ENCODE data around the gene GRHPR.

Gene GRHPR

GRCh38 chr9:37412431-37413151 is 9.9 kb upstream of the GRHPR start:
- Histone ChIP-seq H3K9me3 (ENCODE audit: control insufficient read depth in 2 of 2, low read length in 2 of 2) (no peaks in the 10 kb centered on the region), H3K4me1 (ENCODE audit: control insufficient read depth, insufficient read depth, low read length) (peaks cover 10% of the 10 kb centered on the region), H3K27ac (ENCODE audit: low read length) (no peak overlapping the region), H3K36me3 (ENCODE audit: control insufficient read depth in 2 of 2, insufficient read depth in 2 of 2, low read length in 2 of 2) (no peaks in the 10 kb centered on the region), H3K4me3 (ENCODE audit: low read length in 2 of 2) (no peak overlapping the region), H3K27me3 (ENCODE audit: control insufficient read depth in 1 of 2, insufficient read depth in 2 of 2, low read length in 2 of 2) (no peaks in the 10 kb centered on the region), H3K9ac (ENCODE audit: low read length in 2 of 2) (no peak overlapping the region)

GRCh38 chr9:37413311-37413710 is 9.2 kb upstream of the GRHPR start:
- Histone ChIP-seq H3K36me3 (ENCODE audit: control insufficient read depth in 2 of 2, insufficient read depth in 2 of 2, low read length in 2 of 2) (no peaks in the 10 kb centered on the region), H3K4me3 (ENCODE audit: low read length in 2 of 2) (no peak overlapping the region), H3K4me1 (ENCODE audit: control insufficient read depth, insufficient read depth, low read length) (peaks cover 10% of the 10 kb centered on the region), H3K27ac (ENCODE audit: low read length) (no peak overlapping the region), H3K27me3 (ENCODE audit: control insufficient read depth in 1 of 2, insufficient read depth in 2 of 2, low read length in 2 of 2) (no peaks in the 10 kb centered on the region), H3K9ac (ENCODE audit: low read length in 2 of 2) (no peak overlapping the region), H3K9me3 (ENCODE audit: control insufficient read depth in 2 of 2, low read length in 2 of 2) (no peaks in the 10 kb centered on the region)

GRCh38 chr9:37414503-37414943 is 8.0 kb upstream of the GRHPR start:
- Histone ChIP-seq H3K27me3 (ENCODE audit: control insufficient read depth in 1 of 2, insufficient read depth in 2 of 2, low read length in 2 of 2) (no peaks in the 10 kb centered on the region), H3K4me3 (ENCODE audit: low read length in 2 of 2) (peak overlapping the region in 1 of 2 donors; percentile 57), H3K9me3 (ENCODE audit: control insufficient read depth in 2 of 2, low read length in 2 of 2) (no peaks in the 10 kb centered on the region), H3K4me1 (ENCODE audit: control insufficient read depth, insufficient read depth, low read length) (peaks cover 10% of the 10 kb centered on the region), H3K36me3 (ENCODE audit: control insufficient read depth in 2 of 2, insufficient read depth in 2 of 2, low read length in 2 of 2) (no peaks in the 10 kb centered on the region), H3K27ac (ENCODE audit: low read length) (peak overlapping the region; percentile 46), H3K9ac (ENCODE audit: low read length in 2 of 2) (peak overlapping the region; percentile 33 to 51)

- Histone ChIP-seq H3K4me3 (ENCODE audit: low read length in 2 of 2) (peak overlapping the region; percentile 28 to 57), H3K4me1 (ENCODE audit: control insufficient read depth, insufficient read depth, low read length) (peaks cover 10% of the 10 kb centered on the region), H3K9ac (ENCODE audit: low read length in 2 of 2) (peak overlapping the region; percentile 33 to 51), H3K36me3 (ENCODE audit: control insufficient read depth in 2 of 2, insufficient read depth in 2 of 2, low read length in 2 of 2) (no peaks in the 10 kb centered on the region), H3K27me3 (ENCODE audit: control insufficient read depth in 1 of 2, insufficient read depth in 2 of 2, low read length in 2 of 2) (no peaks in the 10 kb centered on the region), H3K27ac (ENCODE audit: low read length) (peak overlapping the region; percentile 46), H3K9me3 (ENCODE audit: control insufficient read depth in 2 of 2, low read length in 2 of 2) (no peaks in the 10 kb centered on the region)
Measured at GRCh38 chr9:37415011-37415719, 7.3 kb upstream of the GRHPR start.

GRCh38 chr9:37417252-37417803 is 5.2 kb upstream of the GRHPR start:
- Histone ChIP-seq H3K4me1 (ENCODE audit: control insufficient read depth, insufficient read depth, low read length) (peaks cover 15% of the 10 kb centered on the region), H3K9me3 (ENCODE audit: control insufficient read depth in 2 of 2, low read length in 2 of 2) (no peaks in the 10 kb centered on the region), H3K36me3 (ENCODE audit: control insufficient read depth in 2 of 2, insufficient read depth in 2 of 2, low read length in 2 of 2) (no peaks in the 10 kb centered on the region), H3K4me3 (ENCODE audit: low read length in 2 of 2) (no peak overlapping the region), H3K27me3 (ENCODE audit: control insufficient read depth in 1 of 2, insufficient read depth in 2 of 2, low read length in 2 of 2) (no peaks in the 10 kb centered on the region), H3K27ac (ENCODE audit: low read length) (no peak overlapping the region), H3K9ac (ENCODE audit: low read length in 2 of 2) (no peak overlapping the region)

- no peaks in the 10 kb centered on the region for H3K36me3 ChIP-seq (ENCODE audit: control insufficient read depth in 2 of 2, insufficient read depth in 2 of 2, low read length in 2 of 2)
- H3K27ac ChIP-seq (ENCODE audit: low read length): no peak overlapping the region
- H3K9ac ChIP-seq (ENCODE audit: low read length in 2 of 2): no peak overlapping the region
- no peaks in the 10 kb centered on the region for H3K9me3 ChIP-seq (ENCODE audit: control insufficient read depth in 2 of 2, low read length in 2 of 2)
- no peaks in the 10 kb centered on the region for H3K27me3 ChIP-seq (ENCODE audit: control insufficient read depth in 1 of 2, insufficient read depth in 2 of 2, low read length in 2 of 2)
- no peak overlapping the region for H3K4me3 ChIP-seq (ENCODE audit: low read length in 2 of 2)
- H3K4me1 ChIP-seq (ENCODE audit: control insufficient read depth, insufficient read depth, low read length): peaks cover 16% of the 10 kb centered on the region
Measured at GRCh38 chr9:37417857-37418618, 4.5 kb upstream of the GRHPR start.

GRCh38 chr9:37419204-37419603 is 3.3 kb upstream of the GRHPR start:
- H3K9me3 ChIP-seq (ENCODE audit: control insufficient read depth in 2 of 2, low read length in 2 of 2): no peaks in the 10 kb centered on the region
- no peak overlapping the region for H3K4me3 ChIP-seq (ENCODE audit: low read length in 2 of 2)
- no peaks in the 10 kb centered on the region for H3K36me3 ChIP-seq (ENCODE audit: control insufficient read depth in 2 of 2, insufficient read depth in 2 of 2, low read length in 2 of 2)
- H3K27me3 ChIP-seq (ENCODE audit: control insufficient read depth in 1 of 2, insufficient read depth in 2 of 2, low read length in 2 of 2): no peaks in the 10 kb centered on the region
- H3K27ac ChIP-seq (ENCODE audit: low read length): no peak overlapping the region
- H3K4me1 ChIP-seq (ENCODE audit: control insufficient read depth, insufficient read depth, low read length): peaks cover 27% of the 10 kb centered on the region
- no peak overlapping the region for H3K9ac ChIP-seq (ENCODE audit: low read length in 2 of 2)

GRCh38 chr9:37420271-37421215 is 2.0 kb upstream of the GRHPR start:
- Histone ChIP-seq H3K4me1 (ENCODE audit: control insufficient read depth, insufficient read depth, low read length) (peaks cover 30% of the 10 kb centered on the region), H3K4me3 (ENCODE audit: low read length in 2 of 2) (no peak overlapping the region), H3K9me3 (ENCODE audit: control insufficient read depth in 2 of 2, low read length in 2 of 2) (no peaks in the 10 kb centered on the region), H3K27ac (ENCODE audit: low read length) (no peak overlapping the region), H3K27me3 (ENCODE audit: control insufficient read depth in 1 of 2, insufficient read depth in 2 of 2, low read length in 2 of 2) (no peaks in the 10 kb centered on the region), H3K9ac (ENCODE audit: low read length in 2 of 2) (no peak overlapping the region), H3K36me3 (ENCODE audit: control insufficient read depth in 2 of 2, insufficient read depth in 2 of 2, low read length in 2 of 2) (no peaks in the 10 kb centered on the region)

- Histone ChIP-seq H3K9me3 (ENCODE audit: control insufficient read depth in 2 of 2, low read length in 2 of 2) (no peaks in the 10 kb centered on the region), H3K36me3 (ENCODE audit: control insufficient read depth in 2 of 2, insufficient read depth in 2 of 2, low read length in 2 of 2) (peaks cover 6% of the 10 kb centered on the region in 2 donors), H3K4me1 (ENCODE audit: control insufficient read depth, insufficient read depth, low read length) (peaks cover 30% of the 10 kb centered on the region), H3K4me3 (ENCODE audit: low read length in 2 of 2) (peak overlapping the region; percentile 90 to 92), H3K27ac (ENCODE audit: low read length) (peak overlapping the region; percentile 82), H3K27me3 (ENCODE audit: control insufficient read depth in 1 of 2, insufficient read depth in 2 of 2, low read length in 2 of 2) (no peaks in the 10 kb centered on the region), H3K9ac (ENCODE audit: low read length in 2 of 2) (peak overlapping the region; percentile 84 to 87)
Measured at GRCh38 chr9:37421914-37422288, 595 bp upstream of the GRHPR start.

- Histone ChIP-seq H3K4me3 (ENCODE audit: low read length in 2 of 2) (peak overlapping the region; percentile 90 to 92), H3K36me3 (ENCODE audit: control insufficient read depth in 2 of 2, insufficient read depth in 2 of 2, low read length in 2 of 2) (peaks cover 17 to 21% of the 10 kb centered on the region in 2 donors), H3K27ac (ENCODE audit: low read length) (no peak overlapping the region), H3K9me3 (ENCODE audit: control insufficient read depth in 2 of 2, low read length in 2 of 2) (no peaks in the 10 kb centered on the region), H3K4me1 (ENCODE audit: control insufficient read depth, insufficient read depth, low read length) (peaks cover 30% of the 10 kb centered on the region), H3K27me3 (ENCODE audit: control insufficient read depth in 1 of 2, insufficient read depth in 2 of 2, low read length in 2 of 2) (no peaks in the 10 kb centered on the region), H3K9ac (ENCODE audit: low read length in 2 of 2) (peak overlapping the region; percentile 64 to 87)
Measured at GRCh38 chr9:37423508-37423907, 1.0 kb downstream of the GRHPR start.

Measured in stomach smooth muscle (tissue), 2 donors.